Transverse colon (tissue), 4 donors: Measurements from ENCODE around the gene UNC5A. TPM values are rescaled to one million over a fixed set of nuclear protein-coding genes. Genes with fewer than 3 reads are reported as not detected.

Source experiments
- DNase-seq: peaks from one replicate; pipeline ENCODE4 v3.0.0-alpha.2; 2019
- H3K27ac ChIP-seq, 4 donors: fragments of 200-600 bp; sonication (generic); 2 replicates each; pipeline ENCODE4 v1.5.1; 2016 to 2018; ENCODE audit warnings: inconsistent platforms in 4 of 4
- H3K27me3 ChIP-seq: fragments of 200-600 bp; sonication (generic); 2 replicates; pipeline ENCODE4 v1.5.1; 2017; ENCODE audit warnings: inconsistent platforms
- H3K36me3 ChIP-seq, 4 donors: fragments of 200-600 bp; sonication (generic); 2 replicates each; pipeline ENCODE4 v1.5.1; 2017 to 2019; ENCODE audit warnings: inconsistent platforms in 4 of 4
- H3K4me1 ChIP-seq, 4 donors: fragments of 200-600 bp; sonication (generic); 2 replicates each; pipeline ENCODE4 v1.5.1; 2017 to 2020; ENCODE audit warnings: inconsistent platforms in 4 of 4
- H3K4me3 ChIP-seq, 4 donors: fragments of 200-600 bp; sonication (generic); 1 replicate in 1 of 4; 2 replicates in 3 of 4; pipeline versions ENCODE4 v1.5.1 to v1.6.1; 2017 to 2019; ENCODE audit warnings: inconsistent platforms in 4 of 4
- H3K9me3 ChIP-seq, 2 donors: fragments of 200-600 bp; sonication (generic); 2 replicates each; pipeline ENCODE4 v1.5.1; 2017 to 2019; ENCODE audit warnings: inconsistent platforms in 2 of 2
- EP300 ChIP-seq: sonication (generic); formaldehyde crosslinking; IDR thresholded peaks from one replicate; pipeline ENCODE4 v1.6.1; 2017; ENCODE audit warnings: antibody characterized with exemption, low read depth
- POLR2A ChIP-seq: fragments of 450-650 bp; IDR thresholded peaks from one replicate; pipeline ENCODE4 v1.6.1; 2016; ENCODE audit warnings: antibody characterized with exemption, mild to moderate bottlenecking, moderate library complexity
- POLR2AphosphoS5 ChIP-seq, 3 donors: sonication (generic); formaldehyde crosslinking; IDR thresholded peaks; one replicate each; pipeline ENCODE4 v1.6.1; 2016; ENCODE audit warnings: antibody characterized with exemption in 3 of 3
- WGBS, 2 donors: methylation state at CpG; one replicate each; pipeline ENCODE4 v1.1.5; 2018; ENCODE audit warnings: low coverage in 1 of 2; 5-methylcytosine and 5-hydroxymethylcytosine counted together
- in situ Hi-C, 4 donors: fragments of 200-750 bp; cut with MboI; loops; one replicate each; pipeline versions ENCODE4 v1.15.0 to v1.15.1; 2017; ENCODE audit warnings: low sequenced_read_pairs in 3 of 4, low pct_ligation_motif_present in 1 of 4, low pct_unique_long_range_greater_than_20kb in 1 of 4
- intact Hi-C: fragments of 100-400 bp; cut with DNase I; formaldehyde crosslinking; loops from one replicate; pipeline ENCODE4 v1.15.1; 2023; ENCODE audit warnings: low total_unique reads
- total RNA-seq, 4 donors: library from RNA; depleted of rRNA; stranded (reverse); fragments of >200 nt; gene quantifications; one replicate each; pipeline ENCODE4 v1.1.0, GENCODE V29; 2016
- TF ChIP-seq, protein P1 (sequence below), 5 experiments: fragments of 200-600 bp in 3 of 5; fragments of 450-650 bp in 2 of 5; sonication (generic) in 3 of 5; IDR thresholded peaks; 1 replicate in 2 of 5; 2 replicates in 3 of 5; pipeline ENCODE4 v1.5.1; 2016 to 2017; ENCODE audit warnings: antibody characterized with exemption in 5 of 5, inconsistent platforms in 3 of 5, mild to moderate bottlenecking in 2 of 5, moderate library complexity in 1 of 5

The UNC5A gene
- total RNA-seq, 4 donors from 2014 or later = 0.32 TPM; not detected in 3

DNA sequence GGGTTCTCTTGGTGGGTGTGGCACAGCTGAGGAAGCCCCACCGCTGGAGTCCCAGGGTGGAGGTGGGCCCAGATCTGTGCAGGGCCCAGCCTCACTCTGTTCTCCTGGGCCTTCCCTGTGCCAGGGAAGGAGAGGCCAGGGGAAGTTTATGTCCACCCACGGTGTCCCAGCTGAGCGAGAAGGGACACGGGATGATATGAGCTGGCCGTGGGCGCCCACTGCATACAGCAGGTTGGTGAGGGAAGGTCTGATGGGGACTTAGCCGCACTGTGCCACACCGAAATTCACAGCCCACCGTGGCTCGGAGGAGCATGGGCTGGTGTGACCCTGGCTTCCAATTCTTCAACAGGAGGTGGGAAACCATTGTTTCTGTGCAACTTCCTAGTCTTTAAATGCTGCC lies 33.9 kb downstream of the UNC5A start:
- DNase-seq = no peak
- TF ChIP-seq POLR2A (no peak), POLR2AphosphoS5 (IDR thresholded peaks at IDR 0.05) (no peak), EP300 (no peak)
- TF ChIP-seq, protein P1, sequence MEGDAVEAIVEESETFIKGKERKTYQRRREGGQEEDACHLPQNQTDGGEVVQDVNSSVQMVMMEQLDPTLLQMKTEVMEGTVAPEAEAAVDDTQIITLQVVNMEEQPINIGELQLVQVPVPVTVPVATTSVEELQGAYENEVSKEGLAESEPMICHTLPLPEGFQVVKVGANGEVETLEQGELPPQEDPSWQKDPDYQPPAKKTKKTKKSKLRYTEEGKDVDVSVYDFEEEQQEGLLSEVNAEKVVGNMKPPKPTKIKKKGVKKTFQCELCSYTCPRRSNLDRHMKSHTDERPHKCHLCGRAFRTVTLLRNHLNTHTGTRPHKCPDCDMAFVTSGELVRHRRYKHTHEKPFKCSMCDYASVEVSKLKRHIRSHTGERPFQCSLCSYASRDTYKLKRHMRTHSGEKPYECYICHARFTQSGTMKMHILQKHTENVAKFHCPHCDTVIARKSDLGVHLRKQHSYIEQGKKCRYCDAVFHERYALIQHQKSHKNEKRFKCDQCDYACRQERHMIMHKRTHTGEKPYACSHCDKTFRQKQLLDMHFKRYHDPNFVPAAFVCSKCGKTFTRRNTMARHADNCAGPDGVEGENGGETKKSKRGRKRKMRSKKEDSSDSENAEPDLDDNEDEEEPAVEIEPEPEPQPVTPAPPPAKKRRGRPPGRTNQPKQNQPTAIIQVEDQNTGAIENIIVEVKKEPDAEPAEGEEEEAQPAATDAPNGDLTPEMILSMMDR (IDR thresholded peaks at IDR 0.05) = no peak
- WGBS, 2 donors = 71% methylated on average over 10 of the region's 10 CpGs; no CpG with 5 or more reads in 1 of the 2 donors
- no peaks in the 10 kb centered on the region for H3K36me3 ChIP-seq
- H3K27ac ChIP-seq = no peak overlapping the region
- H3K27me3 ChIP-seq = peaks cover 57% of the 10 kb centered on the region
- no peaks in the 10 kb centered on the region for H3K9me3 ChIP-seq
- H3K4me3 ChIP-seq = no peak overlapping the region
- no peaks in the 10 kb centered on the region for H3K4me1 ChIP-seq
- intact Hi-C loops (no loop called here), in situ Hi-C loops (no loop called here)

DNA sequence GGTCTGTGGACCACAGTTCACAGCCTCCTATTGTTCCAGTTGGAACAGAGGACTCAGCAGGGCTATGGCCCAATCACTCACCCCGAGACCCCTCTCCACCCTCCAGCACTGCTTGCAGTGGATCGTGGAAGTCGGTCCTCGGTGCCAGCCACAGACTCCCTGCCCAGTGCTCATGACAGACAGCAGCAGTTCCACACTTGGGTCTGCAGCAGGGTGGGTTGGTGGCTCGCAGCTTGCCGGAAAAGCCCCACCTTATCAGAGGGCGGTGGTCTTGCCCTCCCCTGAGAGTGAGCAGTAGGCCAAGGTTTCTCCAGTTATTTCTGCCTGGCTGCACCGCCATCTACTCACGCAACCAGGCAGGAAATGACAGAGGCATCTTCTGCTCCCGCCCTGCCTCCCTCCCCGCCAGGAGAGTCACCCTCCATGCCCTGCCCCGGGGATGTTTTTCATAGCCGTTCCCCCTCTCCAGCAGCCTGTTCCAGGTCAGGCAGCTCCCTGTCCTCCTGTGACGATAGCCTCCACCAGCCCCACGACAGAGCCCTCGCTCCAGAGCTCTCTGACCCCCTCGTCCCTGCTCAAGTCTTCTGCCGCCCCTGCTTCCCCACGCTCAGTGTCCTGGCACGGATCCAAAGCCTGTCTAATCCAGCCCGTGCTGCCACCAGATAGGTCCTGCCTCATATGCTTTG lies 34.5 kb downstream of the UNC5A start:
- H3K27ac ChIP-seq = no peak overlapping the region
- TF ChIP-seq, protein P1 (IDR thresholded peaks at IDR 0.05) = no peak
- TF ChIP-seq POLR2AphosphoS5 (IDR thresholded peaks at IDR 0.05) (no peak), EP300 (no peak), POLR2A (no peak)
- H3K9me3 ChIP-seq = no peaks in the 10 kb centered on the region
- 35 to 52% methylated on average over 2 to 20 of the region's 21 CpGs for WGBS, 2 donors
- in situ Hi-C loops = no loop called here
- intact Hi-C loops = no loop called here
- no peaks in the 10 kb centered on the region for H3K36me3 ChIP-seq
- DNase-seq = no peak
- no peak overlapping the region for H3K4me3 ChIP-seq
- H3K27me3 ChIP-seq = peaks cover 59% of the 10 kb centered on the region
- H3K4me1 ChIP-seq = no peaks in the 10 kb centered on the region

DNA sequence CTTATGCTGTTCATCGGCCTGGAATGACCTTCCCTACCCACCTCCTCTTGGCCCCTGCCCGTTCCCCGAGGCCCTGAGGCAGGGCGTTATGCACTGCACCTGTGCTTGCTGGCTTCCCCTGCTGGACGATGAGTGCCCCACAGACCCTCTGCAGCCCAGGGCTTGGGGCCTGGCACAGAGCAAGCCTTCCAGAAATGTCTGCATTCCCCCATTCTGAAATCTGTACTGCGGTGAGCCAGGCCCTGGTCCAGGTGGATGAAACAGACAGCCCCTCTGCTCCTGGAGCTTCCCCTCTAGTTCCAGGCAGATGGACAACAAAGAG lies 35.0 kb downstream of the UNC5A start:
- DNase-seq = no peak
- WGBS, 2 donors = 50 to 61% methylated on average over 1 to 6 of the region's 6 CpGs
- Histone ChIP-seq H3K4me1 (no peaks in the 10 kb centered on the region), H3K27ac (no peak overlapping the region), H3K27me3 (peaks cover 64% of the 10 kb centered on the region), H3K9me3 (no peaks in the 10 kb centered on the region), H3K36me3 (no peaks in the 10 kb centered on the region), H3K4me3 (no peak overlapping the region)
- intact Hi-C loops (no loop called here), in situ Hi-C loops (no loop called here)
- TF ChIP-seq POLR2AphosphoS5 (IDR thresholded peaks at IDR 0.05) (no peak), POLR2A (no peak), EP300 (no peak)

DNA sequence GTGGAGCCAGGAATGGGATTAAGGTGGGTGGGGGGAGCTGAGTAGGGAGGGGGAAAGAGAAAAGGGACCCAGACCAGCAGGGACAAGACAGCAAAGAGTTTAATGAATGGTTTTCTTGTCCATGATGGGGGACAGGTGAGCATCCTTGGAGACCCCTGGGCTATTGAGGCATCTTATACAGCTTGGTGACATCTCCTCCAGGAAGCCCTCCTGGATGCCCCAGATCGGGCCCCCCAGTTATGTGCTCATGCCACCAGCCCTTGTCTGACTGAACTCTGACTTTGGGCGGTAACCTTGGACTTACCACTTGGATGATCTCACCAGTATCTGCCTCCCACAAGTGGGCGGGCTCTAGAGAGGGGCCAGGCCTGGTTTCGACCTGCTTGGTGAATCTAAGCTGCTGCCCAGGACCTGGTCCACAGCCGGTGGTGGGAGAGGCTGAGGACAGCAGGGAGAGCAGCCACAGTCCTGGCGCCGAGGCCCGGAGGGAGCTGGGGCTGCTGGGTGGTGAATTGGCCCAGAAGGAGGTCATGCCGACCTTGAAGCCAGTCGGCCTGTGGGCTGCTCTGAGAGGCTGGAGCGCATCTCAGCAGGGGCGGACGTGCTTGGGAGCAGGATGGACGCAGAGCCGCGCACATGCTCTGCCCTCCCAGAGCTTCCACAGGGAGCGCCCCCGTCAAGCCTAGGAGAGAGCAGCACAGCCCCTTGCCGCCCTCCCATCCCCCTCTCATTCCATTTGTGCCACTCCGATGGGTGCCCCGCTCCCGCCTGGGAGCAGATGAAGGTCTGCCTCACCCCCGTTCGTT lies 36.2 kb downstream of the UNC5A start:
- no peaks in the 10 kb centered on the region for H3K9me3 ChIP-seq
- H3K4me3 ChIP-seq = no peak overlapping the region
- TF ChIP-seq POLR2A (no peak), EP300 (no peak), POLR2AphosphoS5 (IDR thresholded peaks at IDR 0.05) (no peak)
- TF ChIP-seq, protein P1 (IDR thresholded peaks at IDR 0.05) = no peak
- H3K27ac ChIP-seq = no peak overlapping the region
- intact Hi-C loops (no loop called here), in situ Hi-C loops (no loop called here)
- no peaks in the 10 kb centered on the region for H3K4me1 ChIP-seq
- no peaks in the 10 kb centered on the region for H3K36me3 ChIP-seq
- H3K27me3 ChIP-seq = peaks cover 61% of the 10 kb centered on the region
- WGBS, 2 donors = 50% methylated on average over 24 of the region's 24 CpGs; no CpG with 5 or more reads in 1 of the 2 donors
- no peak for DNase-seq
